ENCODE data around the gene TMTC2.
"Not testable (repeated sequence)": the region's sequence is repeated elsewhere in the genome, so short reads cannot be mapped to it uniquely, and the experiment has no call there.

Gene TMTC2

GRCh38 chr12:82797480-82797879 is 110.8 kb downstream of the TMTC2 start:
- no peak for DNase-seq

GRCh38 chr12:82800185-82800584 is 113.5 kb downstream of the TMTC2 start:
- DNase-seq, result no peak

- DNase-seq, result no peak
Observed at GRCh38 chr12:82801951-82802610, 115.4 kb downstream of the TMTC2 start.

GRCh38 chr12:82803201-82803600 is 116.5 kb downstream of the TMTC2 start:
- no peak for DNase-seq

GRCh38 chr12:82804601-82805000 is 117.9 kb downstream of the TMTC2 start:
- no peak for DNase-seq

- DNase-seq, result not testable (repeated sequence)
Observed at GRCh38 chr12:82805004-82805403, 118.3 kb downstream of the TMTC2 start.

GRCh38 chr12:82805812-82806497 is 119.2 kb downstream of the TMTC2 start:
- no peak for DNase-seq

- DNase-seq, result no peak
Observed at GRCh38 chr12:82807132-82807737, 120.5 kb downstream of the TMTC2 start.

- DNase-seq, result no peak
Observed at GRCh38 chr12:82810568-82810967, 123.9 kb downstream of the TMTC2 start.

GRCh38 chr12:82817368-82817767 is 130.7 kb downstream of the TMTC2 start:
- DNase-seq, result no peak

- no peak for DNase-seq
Observed at GRCh38 chr12:82818271-82819035, 131.7 kb downstream of the TMTC2 start.

- DNase-seq, result no peak
Observed at GRCh38 chr12:82826505-82826904, 139.8 kb downstream of the TMTC2 start.

GRCh38 chr12:82832096-82832495 is 145.4 kb downstream of the TMTC2 start:
- no peak for DNase-seq

- no peak for DNase-seq
Observed at GRCh38 chr12:82832981-82833380, 146.3 kb downstream of the TMTC2 start.

- no peak for DNase-seq
Observed at GRCh38 chr12:82833481-82833880, 146.8 kb downstream of the TMTC2 start.

- DNase-seq, result no peak
Observed at GRCh38 chr12:82835217-82835616, 148.5 kb downstream of the TMTC2 start.

GRCh38 chr12:82838131-82838551 is 151.4 kb downstream of the TMTC2 start:
- no peak for DNase-seq

- DNase-seq, result no peak
Observed at GRCh38 chr12:82838827-82839226, 152.1 kb downstream of the TMTC2 start.

- DNase-seq, result no peak
Observed at GRCh38 chr12:82839796-82840195, 153.1 kb downstream of the TMTC2 start.

- no peak for DNase-seq
Observed at GRCh38 chr12:82841487-82841904, 154.8 kb downstream of the TMTC2 start.

GRCh38 chr12:82842480-82842879 is 155.8 kb downstream of the TMTC2 start:
- DNase-seq, result no peak

GRCh38 chr12:82845076-82845475 is 158.4 kb downstream of the TMTC2 start:
- not testable (repeated sequence) for DNase-seq

- no peak for DNase-seq
Observed at GRCh38 chr12:82848845-82849244, 162.1 kb downstream of the TMTC2 start.
